SK-N-SH (cell line): ENCODE results near the gene ZBTB4.

Experiments used
- CHD2 ChIP-seq: fragments of 150-350 bp; IDR thresholded peaks from 2 replicates; pipeline ENCODE4 v1.6.1; 2018; ENCODE audit warnings: low read length; ENCODE audit not compliant: partially characterized antibody
- CTCF ChIP-seq: fragments of 200-600 bp; sonication (generic); IDR thresholded peaks from 2 replicates; pipeline ENCODE4 v1.6.1; 2017; ENCODE audit warnings: antibody characterized with exemption, mild to moderate bottlenecking, moderate library complexity
- MAX ChIP-seq: IDR thresholded peaks from 2 replicates; pipeline ENCODE4 v1.4.0; 2012; ENCODE audit warnings: low read depth
- POLR2AphosphoS5 ChIP-seq: IDR thresholded peaks from 2 replicates; pipeline ENCODE4 v1.6.1; 2012; ENCODE audit warnings: low read depth, low read length
- REST ChIP-seq: IDR thresholded peaks from 2 replicates; pipeline ENCODE4 v1.6.1; 2012; ENCODE audit warnings: mild to moderate bottlenecking, low read depth, low read length, moderate library complexity

- TF ChIP-seq POLR2AphosphoS5 (no peak), REST (no peak), CTCF (no peak), MAX (no peak), CHD2 (no peak)
These were observed 11.9 kb downstream of the ZBTB4 start for GRCh38 chr17:7467498-7467897.
